ENCODE results near the gene ARL9.

The ARL9 gene

GRCh38 chr4:56532239-56532638 lies 26.6 kb downstream of the ARL9 start:
- no peak for DNase-seq

DNA sequence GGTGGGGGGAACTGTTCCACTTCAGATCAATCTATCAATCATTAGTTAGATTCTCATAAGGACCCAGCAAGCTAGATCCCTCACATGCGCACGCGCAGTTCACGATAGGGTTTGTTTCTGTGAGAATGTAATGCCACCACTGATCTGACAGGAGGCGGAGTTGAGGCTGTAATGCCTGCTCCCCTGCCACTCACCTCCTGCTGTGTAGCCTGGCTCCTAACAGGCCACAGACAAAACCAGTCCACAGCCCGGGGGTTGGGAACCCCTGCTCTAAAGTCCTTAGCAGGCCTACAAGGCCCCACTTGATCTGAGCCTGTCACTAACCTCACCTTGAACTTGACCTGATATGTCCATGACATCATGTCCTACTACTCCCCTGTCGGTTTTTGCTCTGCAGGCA lies 30.3 kb downstream of the ARL9 start:
- no peak for DNase-seq

DNA sequence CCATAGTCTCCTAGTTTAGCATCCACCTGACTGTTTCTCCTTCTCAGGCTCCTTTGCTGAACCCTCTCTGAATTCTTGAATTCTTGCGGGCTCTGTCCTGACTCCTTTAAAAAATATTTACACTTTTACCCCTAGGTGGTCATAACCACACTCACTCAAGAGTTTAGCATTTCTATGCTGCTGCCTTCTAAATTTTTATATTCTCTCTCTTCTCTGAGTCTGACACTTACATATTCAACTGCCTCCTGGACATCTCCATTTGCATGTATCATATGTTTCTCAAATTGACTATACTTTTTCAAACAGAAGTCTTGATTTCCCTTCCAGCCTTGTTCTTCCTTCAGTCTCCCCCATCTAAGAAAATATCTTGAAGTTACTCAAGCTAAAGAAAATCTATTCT lies 31.6 kb downstream of the ARL9 start:
- DNase-seq: no peak

- DNase-seq: no peak
Measured at GRCh38 chr4:56540826-56541225, 35.2 kb downstream of the ARL9 start.

DNA sequence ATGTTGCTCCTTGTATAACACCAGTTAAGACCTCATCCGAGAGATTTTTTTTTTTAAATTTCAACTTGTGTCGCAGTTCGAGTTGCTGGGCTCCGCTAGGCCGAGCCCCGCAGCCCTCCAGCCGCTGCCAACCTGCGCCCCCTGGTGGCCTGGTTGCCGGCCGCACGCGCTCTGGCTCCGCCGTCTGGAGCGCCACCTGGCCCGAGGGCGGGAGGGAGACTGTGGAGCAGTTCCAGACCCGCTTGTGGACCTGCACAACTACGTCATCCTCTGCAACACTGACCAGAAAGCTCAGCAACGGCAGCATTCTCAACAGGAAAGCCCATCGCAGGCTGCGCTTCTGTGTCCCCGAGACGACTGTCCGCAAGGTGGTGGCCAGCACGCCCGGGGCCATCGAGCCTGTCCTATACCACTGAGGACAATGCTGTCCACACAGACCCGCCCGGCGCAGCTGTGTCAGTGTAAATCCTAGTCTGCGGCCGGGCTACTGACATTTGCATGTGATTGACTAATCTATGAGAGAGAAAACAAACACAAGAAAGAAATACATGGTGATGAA lies 39.1 kb downstream of the ARL9 start:
- DNase-seq: peak; percentile 85 to 86

GRCh38 chr4:56550642-56551041 lies 45.1 kb downstream of the ARL9 start:
- no peak for DNase-seq

DNA sequence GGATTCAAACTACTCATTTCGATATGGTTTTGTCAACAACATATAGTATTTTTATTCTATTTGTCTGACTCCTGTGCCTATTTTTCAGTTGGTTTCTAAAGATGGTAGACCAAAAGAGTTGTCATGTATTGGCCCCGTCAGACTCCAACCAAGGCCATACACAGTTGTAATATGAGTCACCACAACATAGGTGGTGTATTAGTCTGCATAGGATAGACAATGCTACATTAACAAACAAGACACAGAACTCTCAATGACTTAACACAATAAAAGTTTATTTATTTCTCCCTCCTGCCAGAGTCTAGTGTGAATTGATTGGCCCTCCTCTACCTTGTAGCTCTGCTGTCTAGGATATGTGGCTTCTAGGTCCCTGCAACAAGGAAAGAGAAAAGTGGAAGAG lies 45.9 kb downstream of the ARL9 start:
- no peak for DNase-seq

DNA sequence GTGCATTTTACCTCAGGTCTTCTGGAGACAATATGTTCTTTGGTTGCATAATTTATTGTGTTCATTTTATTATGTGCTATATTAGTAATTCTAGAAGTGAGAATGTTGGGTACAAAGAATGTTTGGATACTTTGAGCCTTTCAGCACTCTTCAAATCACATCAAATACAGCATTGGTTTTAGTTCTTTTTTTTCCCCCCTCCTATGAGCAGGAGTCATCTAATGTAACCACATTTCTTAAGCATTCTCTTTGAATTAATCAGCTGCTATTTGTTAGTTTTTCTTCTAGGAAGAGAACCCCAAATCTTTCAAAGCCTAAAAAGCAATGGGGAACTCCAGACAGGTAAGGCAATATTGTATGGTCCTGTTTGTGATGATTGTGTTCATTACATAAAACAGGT lies 46.7 kb downstream of the ARL9 start:
- no peak for DNase-seq

- no peak for DNase-seq
Measured at GRCh38 chr4:56570041-56570440, 64.5 kb downstream of the ARL9 start.
